H54 (cell line): ENCODE results near the gene NFKB1.

Source experiments
- DNase-seq: peaks from one replicate; pipeline ENCODE4 v3.0.0; 2011; ENCODE audit warnings: low spot score, mixed read lengths; ENCODE audit not compliant: insufficient read length
- FAIRE-seq: peaks from 3 replicates; lab custom pipeline; 2011; peaks lifted over from hg19 to GRCh38; lab: Jason Lieb, UNC
- POLR2A ChIP-seq: IDR thresholded peaks from 2 replicates; pipeline ENCODE4 v1.6.1; 2011; ENCODE audit warnings: low read depth, mild to moderate bottlenecking, low read length

NFKB1 gene

DNA sequence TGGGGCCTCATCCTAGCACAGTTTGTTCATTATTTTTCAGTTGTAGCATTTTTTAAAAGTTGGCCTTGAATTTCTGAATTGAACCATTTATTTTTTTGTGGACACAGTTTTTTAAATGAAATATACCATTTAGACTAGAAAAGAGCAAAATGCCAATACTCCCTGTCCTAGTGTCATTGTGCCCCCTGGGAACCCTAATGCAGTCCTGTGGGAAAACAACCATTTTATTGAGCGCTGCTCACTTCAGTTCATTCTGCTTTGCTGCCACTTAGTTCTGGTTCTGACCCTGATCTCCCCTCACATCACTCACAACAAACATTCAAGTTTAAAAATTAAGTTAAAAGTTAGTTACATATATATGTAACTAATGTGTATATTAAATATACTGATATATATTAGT lies 5.4 kb downstream of the NFKB1 start:
- no peak for FAIRE-seq
- DNase-seq: no peak
- TF ChIP-seq POLR2A: no peak

DNA sequence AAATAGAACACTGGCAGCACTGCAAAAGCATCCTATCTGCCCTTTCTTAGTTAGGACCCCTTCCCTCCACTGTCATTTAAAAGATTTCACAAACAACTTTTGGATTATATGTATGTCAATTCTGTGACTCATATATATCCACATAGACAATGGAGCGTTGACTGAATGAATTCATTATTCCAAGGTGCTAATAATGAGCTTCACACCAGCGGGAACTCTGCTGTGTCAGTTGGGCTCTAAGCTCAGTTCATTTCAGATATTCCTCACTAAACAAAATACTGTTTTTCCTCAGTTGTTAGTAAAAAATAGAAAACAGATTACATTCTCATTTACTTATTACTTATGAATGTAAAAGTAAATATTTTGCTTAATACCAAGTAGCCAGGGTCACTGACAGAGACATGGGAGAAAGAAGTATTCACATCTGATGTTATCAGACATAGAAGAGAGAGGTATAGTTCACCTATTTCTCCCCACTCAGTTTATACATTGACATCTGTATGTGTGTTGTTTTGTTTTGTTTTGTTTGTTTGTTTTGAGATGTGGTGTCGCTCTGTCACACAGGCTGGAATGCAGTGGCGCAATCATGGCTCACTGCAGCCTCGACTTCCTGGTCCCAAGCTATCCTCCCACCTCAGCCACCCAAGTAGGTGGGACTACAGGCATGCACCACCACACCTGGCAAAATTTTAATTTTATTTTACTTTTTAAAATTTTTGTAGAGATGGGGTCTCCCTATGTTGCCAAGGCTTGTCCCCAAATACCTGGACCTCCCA lies 10.9 kb downstream of the NFKB1 start:
- FAIRE-seq (no peak), DNase-seq (no peak)

DNA sequence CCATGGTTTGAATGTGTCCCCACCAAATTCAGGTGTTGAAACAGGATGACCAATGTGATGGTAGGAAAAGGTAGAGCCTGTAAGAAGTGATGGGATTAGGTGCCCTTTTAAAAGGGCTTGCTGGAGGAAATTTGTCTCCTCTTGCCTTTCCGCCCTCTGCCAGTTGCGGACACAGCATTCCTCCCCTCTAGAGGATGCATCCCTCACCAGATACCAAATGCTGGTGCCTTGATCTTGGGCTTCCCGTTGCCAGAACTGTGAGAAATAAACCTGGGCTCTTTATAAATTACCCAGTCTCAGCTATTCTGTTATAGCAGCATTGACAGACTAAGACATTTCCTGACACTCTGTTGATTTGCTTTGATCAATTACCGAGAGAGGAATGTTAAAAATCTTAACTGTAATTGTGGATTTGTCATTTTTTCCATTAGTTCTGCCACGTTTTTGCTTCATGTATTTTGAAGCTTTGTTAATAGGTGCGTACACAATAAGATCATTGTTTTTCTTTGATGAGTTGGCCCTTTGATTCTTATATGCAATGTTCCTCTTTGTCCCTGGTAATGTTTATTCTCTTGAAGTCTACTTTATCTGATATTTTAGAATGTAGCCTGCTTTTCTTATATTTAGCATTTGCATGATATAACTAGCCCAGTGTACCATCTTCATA lies 13.3 kb downstream of the NFKB1 start:
- DNase-seq (no peak), FAIRE-seq (no peak)
- no peak for TF ChIP-seq POLR2A

More for the DNA sequence above, 10.9 kb downstream of the NFKB1 start:
- no peak for TF ChIP-seq POLR2A

DNA sequence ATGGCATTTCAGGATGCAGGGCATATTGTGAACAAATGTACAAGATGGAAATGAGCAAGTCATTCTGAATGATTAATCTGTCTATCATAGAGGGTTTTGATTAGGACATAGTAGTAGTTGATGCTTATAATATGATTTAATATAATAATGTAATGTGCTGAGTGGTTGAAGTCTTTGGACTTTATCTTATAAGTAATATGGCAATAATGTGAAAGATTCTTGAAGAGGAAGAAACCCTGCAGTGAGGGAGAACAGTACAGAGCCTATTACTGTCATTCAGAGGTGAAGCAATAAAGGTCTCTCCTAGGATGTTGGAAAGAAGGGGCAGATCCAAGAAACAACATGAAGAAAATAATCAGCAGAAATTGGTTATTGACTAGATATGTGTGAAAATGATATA lies 16.6 kb downstream of the NFKB1 start:
- FAIRE-seq: no peak
- TF ChIP-seq POLR2A: no peak
- no peak for DNase-seq

DNA sequence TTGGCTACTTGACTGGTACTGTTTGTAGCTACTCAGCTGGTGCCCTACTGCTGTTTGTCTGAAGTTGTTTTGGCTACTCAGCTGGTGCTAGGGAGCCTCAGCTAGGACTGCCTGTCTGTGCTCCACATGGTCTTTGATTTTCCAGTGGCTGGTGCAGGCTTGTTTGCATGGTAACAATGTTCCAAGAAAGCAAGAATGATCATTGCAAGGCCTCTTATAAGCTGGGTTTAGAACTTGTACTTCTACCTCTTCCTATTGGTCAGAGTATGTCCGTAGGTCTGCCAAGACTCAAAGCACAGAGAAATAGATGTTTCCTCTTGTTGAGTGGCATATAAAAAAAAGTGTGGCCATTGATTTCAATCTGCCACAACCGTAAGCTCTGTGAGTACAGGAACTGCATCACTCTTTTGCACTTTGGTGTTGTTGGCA lies 17.6 kb downstream of the NFKB1 start:
- FAIRE-seq (no peak), DNase-seq (no peak)
- no peak for TF ChIP-seq POLR2A

DNA sequence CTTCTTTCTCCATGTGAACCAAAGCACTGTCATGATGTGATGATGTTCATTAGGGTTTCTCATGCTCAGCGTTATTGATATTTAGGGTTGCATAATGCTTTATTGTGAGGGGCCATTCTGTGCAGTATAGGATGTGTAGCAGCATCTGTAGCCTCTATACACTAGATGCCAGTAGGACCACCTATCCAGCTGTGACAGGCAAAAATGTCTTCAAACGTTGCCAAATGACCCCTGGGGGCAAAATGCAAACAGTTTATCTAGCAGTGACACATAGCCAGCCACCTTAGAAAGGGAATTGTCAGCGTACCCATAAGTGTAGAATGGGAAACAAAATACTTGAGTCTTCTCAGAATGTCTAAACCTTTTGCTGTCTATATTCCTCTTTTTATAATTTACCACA lies 18.8 kb downstream of the NFKB1 start:
- FAIRE-seq (no peak), DNase-seq (no peak)
- TF ChIP-seq POLR2A: no peak

DNA sequence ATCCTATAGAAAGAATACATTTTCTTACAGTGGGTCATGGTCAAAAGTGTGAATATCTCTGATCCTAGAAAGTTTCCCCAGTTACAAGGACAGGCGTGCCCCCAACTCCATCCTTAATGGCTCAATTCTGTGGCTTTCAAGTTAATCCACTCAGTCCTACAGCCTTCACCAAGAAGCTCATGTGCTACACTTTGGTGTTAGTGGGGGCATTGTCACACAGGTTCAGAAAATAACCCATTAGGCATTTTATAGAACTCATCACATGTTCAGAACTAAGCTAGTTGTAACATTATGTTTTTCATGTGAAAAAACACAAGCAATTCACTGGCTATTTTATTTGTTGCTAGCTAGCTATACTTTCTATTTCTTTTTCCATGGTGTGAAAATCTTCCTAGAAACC lies 20.4 kb downstream of the NFKB1 start:
- no peak for TF ChIP-seq POLR2A
- no peak for FAIRE-seq
- DNase-seq: no peak

DNA sequence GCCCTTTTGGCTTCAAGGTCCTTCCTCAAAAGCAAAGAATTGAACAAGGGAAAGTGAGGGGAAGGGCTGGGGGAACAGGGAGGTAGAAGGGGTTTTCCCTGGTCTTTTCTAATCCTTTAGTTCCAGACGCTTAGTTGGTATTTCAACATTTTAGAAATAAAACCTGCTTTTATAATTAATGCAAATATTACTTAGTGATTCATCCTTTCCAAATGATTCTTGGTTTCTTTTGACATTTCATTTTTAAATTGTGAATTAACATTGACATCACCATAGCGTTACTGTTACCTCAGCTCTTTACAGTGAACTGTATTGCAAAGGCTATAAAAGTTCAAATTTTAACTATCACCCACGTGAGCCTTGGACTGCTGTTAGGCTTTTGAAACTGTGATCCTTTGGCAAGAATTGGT lies 20.9 kb downstream of the NFKB1 start:
- no peak for TF ChIP-seq POLR2A
- no peak for FAIRE-seq

DNA sequence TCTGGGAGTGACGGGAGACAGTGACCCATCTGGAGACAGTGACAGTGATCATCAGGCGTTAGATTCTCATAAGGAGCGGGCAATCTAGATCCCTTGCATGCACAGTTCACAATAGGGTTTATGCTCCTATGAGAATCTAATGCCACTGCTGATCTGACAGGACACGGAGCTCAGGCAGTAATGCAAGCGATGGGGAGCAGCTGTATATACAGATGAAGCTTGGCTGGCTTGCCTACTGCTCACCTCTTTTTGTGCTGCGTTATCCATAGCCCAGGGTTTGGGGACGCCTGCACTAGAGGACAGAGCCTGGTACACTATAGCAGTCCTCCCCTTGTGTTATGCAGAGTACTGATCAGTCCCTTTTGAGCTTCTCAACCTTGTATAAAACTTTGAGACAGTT lies 23.5 kb downstream of the NFKB1 start:
- DNase-seq (no peak), FAIRE-seq (no peak)
- TF ChIP-seq POLR2A: no peak

More for the DNA sequence above, 20.9 kb downstream of the NFKB1 start:
- no peak for DNase-seq

DNA sequence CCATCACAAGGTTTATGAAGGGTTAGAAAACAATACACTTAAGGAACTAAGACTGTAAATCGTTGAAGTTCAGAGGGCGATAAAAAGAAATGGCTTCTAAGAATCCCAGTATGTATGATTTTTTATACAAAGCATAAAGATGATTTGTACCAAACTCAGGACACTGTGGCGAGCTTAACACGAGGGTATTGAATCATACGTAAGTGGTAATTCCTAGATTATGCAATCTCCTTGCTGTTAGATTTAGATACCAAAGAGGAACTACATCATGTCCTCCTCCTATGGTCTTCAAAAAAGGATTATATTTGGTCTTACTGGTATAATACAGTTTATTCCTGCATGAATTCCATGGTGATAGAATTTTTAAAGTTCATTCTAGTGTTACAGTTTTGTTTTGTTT lies 23.9 kb downstream of the NFKB1 start:
- DNase-seq: no peak
- no peak for TF ChIP-seq POLR2A
- no peak for FAIRE-seq

DNA sequence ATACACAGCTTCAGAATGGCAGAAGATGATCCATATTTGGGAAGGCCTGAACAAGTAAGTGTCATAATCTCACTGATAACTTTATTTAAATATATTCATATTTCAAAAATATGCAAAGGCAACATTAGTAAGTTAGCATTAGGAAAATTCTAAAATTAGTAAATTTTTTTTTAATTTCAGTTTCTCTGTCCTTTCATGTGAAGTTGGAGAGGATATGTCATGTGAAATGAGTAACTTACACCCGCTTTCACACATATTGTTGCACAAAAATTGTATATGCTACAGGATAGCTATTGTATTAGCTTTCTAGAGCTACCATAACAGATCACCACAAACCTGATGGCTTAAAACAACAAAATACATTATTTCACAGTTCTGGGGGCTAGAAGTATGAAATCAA lies 24.3 kb downstream of the NFKB1 start:
- no peak for TF ChIP-seq POLR2A
- DNase-seq (no peak), FAIRE-seq (no peak)

DNA sequence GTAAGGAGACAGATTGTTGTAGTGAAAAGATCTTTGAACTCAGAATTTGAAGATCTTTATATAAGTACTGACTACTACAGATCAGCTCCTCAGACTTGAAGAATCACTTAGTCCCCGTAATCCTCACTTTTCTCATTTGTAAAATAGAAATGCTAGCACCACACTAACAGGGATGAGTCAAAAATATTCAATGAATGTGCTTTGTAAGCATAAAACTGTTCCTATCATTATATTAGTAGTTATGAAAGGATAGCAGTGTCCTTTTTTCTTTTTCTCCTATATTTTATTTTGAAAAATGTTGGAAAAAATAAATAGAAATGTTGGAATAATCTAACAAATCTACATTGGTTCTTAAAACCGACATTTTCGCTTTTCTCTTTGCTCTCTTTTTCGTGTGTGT lies 25.4 kb downstream of the NFKB1 start:
- DNase-seq (no peak), FAIRE-seq (no peak)
- no peak for TF ChIP-seq POLR2A

DNA sequence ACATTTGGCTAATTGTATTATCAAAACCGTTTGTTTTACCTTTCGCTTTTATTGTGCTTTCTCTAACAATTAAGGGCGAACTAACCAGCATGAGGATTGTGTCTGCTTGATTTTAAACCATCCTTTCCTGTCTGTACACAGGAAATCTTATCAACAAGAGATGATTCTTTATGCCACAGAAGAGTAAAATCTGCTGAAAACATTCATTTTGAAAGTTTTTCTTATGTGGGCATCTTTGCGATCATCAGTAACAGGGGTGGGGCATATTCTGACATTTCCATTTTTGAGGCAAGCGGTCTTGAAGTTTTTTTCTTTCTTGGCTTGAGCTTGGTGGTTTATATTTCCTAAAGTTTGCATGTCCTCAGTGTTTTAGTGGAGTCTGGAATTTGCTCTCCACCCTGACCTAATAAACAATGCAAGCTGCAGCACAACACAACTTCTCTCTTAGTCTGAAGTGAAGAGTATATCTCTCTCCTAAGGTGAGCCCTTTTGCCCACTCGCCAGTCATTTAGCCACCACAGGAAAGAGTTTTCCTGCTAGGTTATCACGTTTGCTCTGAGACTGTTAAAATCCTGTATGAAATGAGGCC lies 26.6 kb downstream of the NFKB1 start:
- FAIRE-seq (no peak), DNase-seq (no peak)
- TF ChIP-seq POLR2A: no peak

DNA sequence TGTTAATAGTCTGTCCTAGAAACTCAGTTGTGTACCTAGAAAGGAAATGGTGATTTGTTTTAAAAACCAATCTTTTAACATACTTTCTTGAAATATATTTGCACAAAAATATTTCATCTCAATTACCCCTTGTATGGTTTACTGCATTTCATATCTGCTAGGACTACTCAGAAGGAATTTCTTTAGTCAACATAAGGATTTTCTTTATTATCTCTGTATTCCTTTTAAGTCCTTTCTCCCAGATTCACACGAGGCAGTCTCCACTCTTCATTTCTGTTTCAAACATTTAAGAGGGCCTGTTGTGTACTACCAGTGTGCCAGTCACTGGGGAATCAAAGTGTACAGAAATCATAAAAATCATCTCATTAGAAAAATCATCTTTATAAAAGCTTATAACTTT lies 28.8 kb downstream of the NFKB1 start:
- DNase-seq (no peak), FAIRE-seq (no peak)
- no peak for TF ChIP-seq POLR2A

DNA sequence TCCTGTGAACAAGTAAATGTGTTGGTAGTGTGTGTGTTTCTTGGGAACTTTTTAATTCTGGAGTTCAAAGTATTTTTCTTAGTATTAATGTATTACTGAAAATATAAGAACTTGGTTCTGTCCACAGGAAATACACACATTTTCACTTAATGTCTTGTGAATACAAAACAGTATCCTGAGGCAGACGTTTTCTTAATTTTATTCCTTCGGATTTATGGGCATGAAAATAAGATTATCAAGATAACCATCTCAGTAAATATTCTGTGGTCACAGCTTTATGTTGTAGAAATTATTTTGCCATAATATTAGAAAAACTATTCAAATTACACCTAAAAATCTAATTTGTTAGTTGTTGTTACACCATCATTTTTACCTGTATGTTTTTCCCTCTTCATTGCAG lies 29.8 kb downstream of the NFKB1 start:
- FAIRE-seq (no peak), DNase-seq (no peak)
- no peak for TF ChIP-seq POLR2A

DNA sequence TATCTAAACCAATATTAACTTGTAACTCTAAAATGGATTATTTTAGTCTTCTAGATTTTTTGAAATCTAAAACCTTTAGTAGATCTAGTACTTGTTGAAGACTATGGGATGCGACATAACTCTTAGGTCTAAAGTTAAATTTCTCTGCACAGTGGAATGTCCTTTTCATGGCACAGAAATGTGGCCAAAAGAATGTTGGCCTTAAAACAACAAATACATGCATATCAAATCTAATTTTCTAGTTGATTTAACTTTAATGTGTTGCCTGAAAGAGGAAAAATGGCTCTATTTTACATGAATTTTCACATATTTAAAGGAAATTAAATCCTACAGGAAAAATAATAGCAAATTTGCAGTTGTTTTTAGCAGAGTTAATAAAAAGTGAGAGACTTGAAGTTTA lies 30.3 kb downstream of the NFKB1 start:
- DNase-seq (no peak), FAIRE-seq (no peak)
- no peak for TF ChIP-seq POLR2A
